ENCODE results near the gene RFLNA.

DNA sequence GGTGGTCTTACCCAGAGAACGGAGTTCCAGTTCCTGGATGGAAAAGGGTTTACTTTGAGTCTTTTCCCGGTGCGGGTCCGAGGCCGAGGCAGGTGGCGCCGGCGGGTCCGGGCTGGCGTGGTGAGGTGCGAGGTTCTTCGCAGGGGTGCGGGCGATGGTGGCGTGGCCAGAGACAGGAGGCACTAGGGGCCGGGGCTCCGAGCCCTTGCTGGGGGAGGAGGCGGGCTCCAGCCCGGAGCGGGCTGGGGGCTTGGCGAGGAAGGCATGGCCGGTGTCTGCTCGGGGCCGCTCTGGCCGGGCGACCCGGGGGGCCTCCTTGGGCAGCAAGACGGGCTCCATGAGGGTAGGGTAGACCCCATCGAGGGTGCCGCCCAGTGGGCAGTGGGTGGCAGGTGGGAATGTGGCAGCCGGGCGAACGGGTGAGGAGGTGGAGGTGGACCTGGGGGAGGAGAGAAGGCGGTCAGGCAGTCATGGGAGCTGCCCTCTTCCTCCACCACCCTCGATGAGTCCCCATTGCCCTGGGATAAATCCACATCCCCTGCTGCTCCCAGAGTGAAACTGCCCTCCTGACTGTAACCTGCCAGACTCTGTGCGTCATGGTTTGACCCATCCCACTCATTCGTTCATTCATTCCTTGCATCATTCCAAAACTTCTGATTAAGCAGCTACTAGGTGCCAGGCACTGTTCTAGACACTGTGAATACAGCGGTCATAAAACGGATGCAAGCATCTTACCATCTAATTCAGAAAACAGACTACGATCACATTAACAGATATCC lies 42.0 kb downstream of the RFLNA start:
- TF ChIP-seq, protein P1, sequence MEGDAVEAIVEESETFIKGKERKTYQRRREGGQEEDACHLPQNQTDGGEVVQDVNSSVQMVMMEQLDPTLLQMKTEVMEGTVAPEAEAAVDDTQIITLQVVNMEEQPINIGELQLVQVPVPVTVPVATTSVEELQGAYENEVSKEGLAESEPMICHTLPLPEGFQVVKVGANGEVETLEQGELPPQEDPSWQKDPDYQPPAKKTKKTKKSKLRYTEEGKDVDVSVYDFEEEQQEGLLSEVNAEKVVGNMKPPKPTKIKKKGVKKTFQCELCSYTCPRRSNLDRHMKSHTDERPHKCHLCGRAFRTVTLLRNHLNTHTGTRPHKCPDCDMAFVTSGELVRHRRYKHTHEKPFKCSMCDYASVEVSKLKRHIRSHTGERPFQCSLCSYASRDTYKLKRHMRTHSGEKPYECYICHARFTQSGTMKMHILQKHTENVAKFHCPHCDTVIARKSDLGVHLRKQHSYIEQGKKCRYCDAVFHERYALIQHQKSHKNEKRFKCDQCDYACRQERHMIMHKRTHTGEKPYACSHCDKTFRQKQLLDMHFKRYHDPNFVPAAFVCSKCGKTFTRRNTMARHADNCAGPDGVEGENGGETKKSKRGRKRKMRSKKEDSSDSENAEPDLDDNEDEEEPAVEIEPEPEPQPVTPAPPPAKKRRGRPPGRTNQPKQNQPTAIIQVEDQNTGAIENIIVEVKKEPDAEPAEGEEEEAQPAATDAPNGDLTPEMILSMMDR (IDR thresholded peaks at IDR 0.05) = no peak
- TF ChIP-seq POLR2A (IDR thresholded peaks at IDR 0.05) = no peak
